ENCODE data around the gene MYO18B. TPM values are rescaled to one million over a fixed set of nuclear protein-coding genes. Genes with fewer than 3 reads are reported as not detected.

MYO18B gene
- total and polyA plus RNA-seq, 7 donors: 79.3 to 434 (median 273) TPM

DNA sequence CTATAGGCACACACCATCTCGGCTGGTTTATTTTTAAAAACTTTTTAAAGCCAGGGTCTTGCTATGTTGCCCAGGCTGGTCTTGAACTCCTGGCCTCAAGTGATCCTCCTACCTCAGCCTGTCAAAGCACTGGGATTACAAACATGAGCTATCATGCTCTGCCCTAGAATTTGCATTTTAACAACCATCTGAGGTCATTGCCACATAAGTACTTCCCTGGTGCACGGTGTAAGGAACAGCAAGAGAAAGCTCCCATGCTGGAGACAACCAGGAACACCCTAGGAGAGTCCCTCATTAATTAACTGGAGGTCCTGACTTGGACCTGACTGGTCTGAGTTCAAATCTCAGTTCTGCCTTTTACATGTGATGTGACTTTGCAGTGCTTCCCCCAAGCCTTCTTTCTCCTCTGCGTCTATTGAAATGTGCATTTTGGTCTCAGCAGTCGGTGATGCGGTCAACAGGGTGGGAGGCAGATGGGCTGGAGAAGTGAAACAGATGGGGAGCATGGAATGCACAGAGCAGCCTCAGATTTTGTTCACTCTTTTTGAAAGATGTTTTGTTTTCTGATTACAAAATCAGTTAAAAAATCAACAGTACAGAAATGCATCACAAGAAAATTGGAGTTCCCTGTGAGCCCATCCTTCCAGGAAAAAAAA is 146.5 kb downstream of the MYO18B start:
- Histone ChIP-seq H3K36me3 (ENCODE audit: insufficient read depth in 1 of 2, low read depth in 1 of 2) (peaks cover 0 to 95% of the 10 kb centered on the region in 2 donors), H3K27me3 (ENCODE audit: insufficient read depth in 3 of 3, low read length in 2 of 3) (no peaks in the 10 kb centered on the region)

DNA sequence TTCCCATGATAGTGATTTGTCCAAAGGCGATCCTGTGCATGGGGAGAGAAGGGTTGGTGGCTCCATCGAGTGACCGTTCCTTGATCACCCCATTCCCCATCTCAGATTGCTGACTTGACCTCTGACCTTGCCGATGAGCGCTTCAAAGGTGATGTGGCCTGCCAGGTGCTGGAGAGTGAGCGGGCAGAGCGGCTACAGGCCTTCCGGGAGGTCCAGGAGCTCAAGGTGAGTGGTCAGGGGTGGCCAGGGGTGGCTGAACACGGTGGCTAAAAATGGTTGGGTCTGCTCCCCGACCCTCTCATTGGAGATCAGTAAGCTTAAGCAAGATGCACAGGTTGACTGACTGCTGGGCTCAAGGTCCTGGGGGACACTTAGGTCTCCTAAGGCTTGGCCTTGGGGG is 148.7 kb downstream of the MYO18B start:
- 82 to 90% (median 86%) methylated on average over 10 of the region's 10 CpGs for WGBS, 3 donors
- Histone ChIP-seq H3K4me1 (no peaks in the 10 kb centered on the region), H3K9me3 (no peaks in the 10 kb centered on the region), H3K27ac (no peak overlapping the region), H3K36me3 (ENCODE audit: insufficient read depth in 1 of 2, low read depth in 1 of 2) (peaks cover 0 to 95% of the 10 kb centered on the region in 2 donors), H3K27me3 (ENCODE audit: insufficient read depth in 3 of 3, low read length in 2 of 3) (no peaks in the 10 kb centered on the region), H3K4me3 (no peak overlapping the region)
- intact Hi-C loops (cut with DNase I): no loop called here
- DNase-seq (no peak), ATAC-seq (peak in 1 of 4 donors; percentile 4)
- TF ChIP-seq, protein P1, sequence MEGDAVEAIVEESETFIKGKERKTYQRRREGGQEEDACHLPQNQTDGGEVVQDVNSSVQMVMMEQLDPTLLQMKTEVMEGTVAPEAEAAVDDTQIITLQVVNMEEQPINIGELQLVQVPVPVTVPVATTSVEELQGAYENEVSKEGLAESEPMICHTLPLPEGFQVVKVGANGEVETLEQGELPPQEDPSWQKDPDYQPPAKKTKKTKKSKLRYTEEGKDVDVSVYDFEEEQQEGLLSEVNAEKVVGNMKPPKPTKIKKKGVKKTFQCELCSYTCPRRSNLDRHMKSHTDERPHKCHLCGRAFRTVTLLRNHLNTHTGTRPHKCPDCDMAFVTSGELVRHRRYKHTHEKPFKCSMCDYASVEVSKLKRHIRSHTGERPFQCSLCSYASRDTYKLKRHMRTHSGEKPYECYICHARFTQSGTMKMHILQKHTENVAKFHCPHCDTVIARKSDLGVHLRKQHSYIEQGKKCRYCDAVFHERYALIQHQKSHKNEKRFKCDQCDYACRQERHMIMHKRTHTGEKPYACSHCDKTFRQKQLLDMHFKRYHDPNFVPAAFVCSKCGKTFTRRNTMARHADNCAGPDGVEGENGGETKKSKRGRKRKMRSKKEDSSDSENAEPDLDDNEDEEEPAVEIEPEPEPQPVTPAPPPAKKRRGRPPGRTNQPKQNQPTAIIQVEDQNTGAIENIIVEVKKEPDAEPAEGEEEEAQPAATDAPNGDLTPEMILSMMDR (IDR thresholded peaks at IDR 0.05): no peak

More for the DNA sequence above, 146.5 kb downstream of the MYO18B start:
- DNase-seq (no peak), ATAC-seq (peak in 1 of 4 donors; percentile 9)
- 58 to 76% (median 71%) methylated on average over 5 of the region's 5 CpGs for WGBS, 3 donors
- intact Hi-C loops (cut with DNase I): no loop called here
- TF ChIP-seq, protein P1 (IDR thresholded peaks at IDR 0.05): no peak
- Histone ChIP-seq H3K4me1 (no peaks in the 10 kb centered on the region), H3K4me3 (no peak overlapping the region), H3K27ac (no peak overlapping the region), H3K9me3 (no peaks in the 10 kb centered on the region)

DNA sequence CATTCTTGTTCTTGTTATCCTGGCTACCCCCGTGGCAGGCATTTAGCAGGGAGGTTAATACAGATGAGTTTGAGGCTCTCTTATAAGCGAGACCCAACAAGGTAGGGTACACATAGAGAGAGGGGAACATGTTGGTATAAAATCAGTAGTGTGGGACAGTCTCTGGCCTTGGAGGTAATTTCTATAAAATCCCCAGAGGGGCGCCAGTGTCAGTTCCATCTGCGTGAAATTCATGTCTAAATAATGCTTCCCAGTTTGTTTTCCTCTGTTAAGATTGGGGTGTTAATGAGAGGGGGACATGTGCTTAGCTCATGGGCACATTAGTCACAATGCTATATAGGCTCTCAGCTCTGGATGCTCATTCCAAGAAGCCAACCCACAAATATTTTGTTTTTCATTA is 150.7 kb downstream of the MYO18B start:
- Histone ChIP-seq H3K36me3 (ENCODE audit: insufficient read depth in 1 of 2, low read depth in 1 of 2) (peaks cover 5 to 99% of the 10 kb centered on the region in 2 donors), H3K4me3 (no peak overlapping the region), H3K4me1 (no peaks in the 10 kb centered on the region), H3K9me3 (no peaks in the 10 kb centered on the region), H3K27ac (no peak overlapping the region), H3K27me3 (ENCODE audit: insufficient read depth in 3 of 3, low read length in 2 of 3) (no peaks in the 10 kb centered on the region)
- intact Hi-C loops (cut with DNase I): no loop called here
- DNase-seq (no peak), ATAC-seq (no peak)
- TF ChIP-seq, protein P1 (IDR thresholded peaks at IDR 0.05): no peak
- 65 to 81% (median 72%) methylated on average over 4 of the region's 4 CpGs for WGBS, 3 donors

DNA sequence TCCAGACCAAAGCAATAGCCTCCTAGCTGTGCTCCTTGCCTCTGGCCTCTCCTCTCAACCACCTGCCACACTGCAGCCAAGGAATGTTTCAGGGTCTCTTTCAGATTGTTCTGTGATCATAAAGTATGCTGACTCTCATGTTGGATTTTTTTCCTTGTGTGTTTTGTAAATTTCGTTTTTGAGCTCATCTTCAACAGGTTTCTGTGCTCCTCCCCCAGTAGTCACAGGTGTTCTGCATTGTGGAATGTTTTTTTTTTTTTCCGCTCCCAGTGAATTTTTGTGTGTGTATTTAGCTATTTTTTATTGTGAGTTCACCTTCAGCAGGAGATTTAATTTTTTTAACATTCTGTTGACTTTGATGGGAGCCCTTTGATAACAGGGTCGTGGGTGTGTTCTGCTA is 153.7 kb downstream of the MYO18B start:
- 68 to 75% (median 75%) methylated on average over 3 of the region's 3 CpGs for WGBS, 3 donors
- no peak overlapping the region for H3K27ac ChIP-seq
- H3K4me3 ChIP-seq: no peak overlapping the region
- intact Hi-C loops (cut with DNase I): no loop called here
- TF ChIP-seq, protein P1 (IDR thresholded peaks at IDR 0.05): no peak
- H3K27me3 ChIP-seq (ENCODE audit: insufficient read depth in 3 of 3, low read length in 2 of 3): no peaks in the 10 kb centered on the region
- DNase-seq (no peak), ATAC-seq (no peak)
- no peaks in the 10 kb centered on the region for H3K4me1 ChIP-seq
- no peaks in the 10 kb centered on the region for H3K9me3 ChIP-seq
- peaks cover 12 to 100% of the 10 kb centered on the region in 2 donors for H3K36me3 ChIP-seq (ENCODE audit: insufficient read depth in 1 of 2, low read depth in 1 of 2)

DNA sequence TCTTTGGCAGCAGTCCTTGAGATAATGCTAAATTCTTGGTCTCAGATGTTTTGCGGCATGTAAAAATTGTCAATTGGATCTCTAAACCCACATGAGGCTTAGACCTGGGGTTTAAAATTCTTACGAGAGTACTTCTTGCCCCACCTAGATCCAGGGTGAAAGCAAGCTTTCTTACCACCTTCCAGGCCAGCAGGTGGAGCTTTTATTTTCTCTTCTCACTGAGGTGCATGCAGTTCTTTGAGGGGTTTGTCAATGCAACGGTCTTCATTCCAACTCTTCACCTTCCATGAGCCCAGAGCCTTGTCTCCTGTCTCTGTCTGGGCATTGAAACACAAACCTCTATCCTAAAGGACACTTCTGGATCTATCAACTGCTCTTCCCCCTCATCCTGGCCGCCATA is 154.1 kb downstream of the MYO18B start:
- Histone ChIP-seq H3K4me3 (no peak overlapping the region), H3K27me3 (ENCODE audit: insufficient read depth in 3 of 3, low read length in 2 of 3) (no peaks in the 10 kb centered on the region), H3K9me3 (no peaks in the 10 kb centered on the region), H3K36me3 (ENCODE audit: insufficient read depth in 1 of 2, low read depth in 1 of 2) (peaks cover 12 to 100% of the 10 kb centered on the region in 2 donors), H3K27ac (no peak overlapping the region), H3K4me1 (no peaks in the 10 kb centered on the region)
- intact Hi-C loops (cut with DNase I): no loop called here
- TF ChIP-seq, protein P1 (IDR thresholded peaks at IDR 0.05): no peak
- WGBS, 3 donors: 73 to 83% (median 80%) methylated on average over 4 of the region's 4 CpGs
- DNase-seq (no peak), ATAC-seq (no peak)

Measured in psoas muscle (tissue), 8 donors.